Measurements from ENCODE around the gene RASSF1. TPM values are rescaled to one million over a fixed set of nuclear protein-coding genes. Genes with fewer than 3 reads are reported as not detected.

Gene RASSF1
- total and polyA plus RNA-seq, 8 donors, result 10.3 to 29.5 (median 14.2) TPM

DNA sequence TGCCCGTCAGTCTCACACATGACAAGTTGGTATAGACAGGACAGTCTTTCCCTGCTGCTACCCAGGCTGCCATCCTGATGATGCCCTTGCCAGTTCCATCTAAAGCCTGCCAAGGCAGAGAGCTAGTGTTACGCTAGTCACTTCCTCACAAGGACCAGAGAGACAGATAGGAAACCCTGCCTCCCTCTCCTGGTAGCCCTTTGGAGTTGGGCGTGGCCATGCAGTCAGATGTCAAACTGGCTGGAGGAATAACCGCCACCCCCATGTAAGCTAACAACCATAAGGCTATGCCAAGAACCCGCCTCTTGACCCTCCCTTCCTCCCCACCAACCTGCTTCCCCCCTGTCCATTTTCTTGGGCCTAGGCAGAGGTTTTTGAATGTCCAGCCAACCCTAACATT is 15.9 kb upstream of the RASSF1 start:
- Histone ChIP-seq H3K4me1 (peaks cover 14 to 51% (median 29%) of the 10 kb centered on the region in 3 donors), H3K36me3 (peaks cover 3 to 24% (median 8%) of the 10 kb centered on the region in 3 donors), H3K27ac (no peak overlapping the region), H3K4me3 (peak overlapping the region in 2 of 4 donors; percentile 64 to 86), H3K27me3 (no peaks in the 10 kb centered on the region), H3K9me3 (no peaks in the 10 kb centered on the region)
- 26 to 39% methylated on average over 5 of the region's 5 CpGs for WGBS, 2 donors
- TF ChIP-seq CTCF (IDR thresholded peaks at IDR 0.05), result no peak
- peak in 3 of 6 donors; percentile 44 to 59 (median 53) for DNase-seq
- peak in 2 of 4 donors; percentile 4 for ATAC-seq
- intact Hi-C loops (cut with DNase I), result no loop called here
- no peak for FAIRE-seq

- no peaks in the 10 kb centered on the region for H3K9me3 ChIP-seq
- H3K4me3 ChIP-seq, result peak overlapping the region in 1 of 4 donors; percentile 86
- no peak for TF ChIP-seq CTCF (IDR thresholded peaks at IDR 0.05)
- H3K36me3 ChIP-seq, result peaks cover 3 to 24% (median 8%) of the 10 kb centered on the region in 3 donors
- 49 to 50% methylated on average over 5 of the region's 5 CpGs for WGBS, 2 donors
- intact Hi-C loops (cut with DNase I), result no loop called here
- H3K27me3 ChIP-seq, result no peaks in the 10 kb centered on the region
- no peak overlapping the region for H3K27ac ChIP-seq
- FAIRE-seq (no peak), ATAC-seq (no peak), DNase-seq (peak in 1 of 6 donors; percentile 46)
- H3K4me1 ChIP-seq, result peaks cover 14 to 53% (median 29%) of the 10 kb centered on the region in 3 donors
These were observed 15.4 kb upstream of the RASSF1 start for GRCh38 chr3:50355829-50356552.

GRCh38 chr3:50354850-50355249 is 14.2 kb upstream of the RASSF1 start:
- H3K36me3 ChIP-seq, result peaks cover 3 to 24% (median 8%) of the 10 kb centered on the region in 3 donors
- no peak overlapping the region for H3K27ac ChIP-seq
- no peak overlapping the region for H3K4me3 ChIP-seq
- whole genome bisulfite sequencing, 2 donors, result 79 to 89% methylated on average over 7 of the region's 7 CpGs
- TF ChIP-seq CTCF (IDR thresholded peaks at IDR 0.05), result no peak
- no peaks in the 10 kb centered on the region for H3K27me3 ChIP-seq
- ATAC-seq, result no peak
- no peak for FAIRE-seq
- H3K4me1 ChIP-seq, result peaks cover 14 to 53% (median 29%) of the 10 kb centered on the region in 3 donors
- DNase-seq, result no peak
- intact Hi-C loops (cut with DNase I), result no loop called here
- H3K9me3 ChIP-seq, result no peaks in the 10 kb centered on the region

- H3K27me3 ChIP-seq, result no peaks in the 10 kb centered on the region
- DNase-seq (no peak), ATAC-seq (no peak), FAIRE-seq (no peak)
- peaks cover 14 to 59% (median 35%) of the 10 kb centered on the region in 3 donors for H3K4me1 ChIP-seq
- intact Hi-C loops (cut with DNase I), result no loop called here
- TF ChIP-seq CTCF (IDR thresholded peaks at IDR 0.05), result no peak
- no peak overlapping the region for H3K27ac ChIP-seq
- H3K36me3 ChIP-seq, result peaks cover 3 to 24% (median 8%) of the 10 kb centered on the region in 3 donors
- H3K9me3 ChIP-seq, result no peaks in the 10 kb centered on the region
- 69 to 79% methylated on average over 5 of the region's 5 CpGs for WGBS, 2 donors
- no peak overlapping the region for H3K4me3 ChIP-seq
These were observed 13.6 kb upstream of the RASSF1 start for GRCh38 chr3:50354186-50354764.

Measured in pancreas (tissue), 10 donors.